HepG2 (cell line): ENCODE results near the gene H2AZ1. TPM values are rescaled to one million over a fixed set of nuclear protein-coding genes. Genes with fewer than 3 reads are reported as not detected.

Experiments
- EP300 ChIP-seq, 3 experiments: sonication (generic) in 1 of 3; formaldehyde crosslinking in 1 of 3; IDR thresholded peaks; 2 replicates each; pipeline versions ENCODE4 v1.5.1 to v1.6.1; 2011 to 2020; ENCODE audit warnings: low read depth in 2 of 3, low read length in 2 of 3, borderline replicate concordance in 1 of 3, improper control_type of control experiment in 1 of 3, mild to moderate bottlenecking in 1 of 3, missing genetic modification reagents in 1 of 3, moderate library complexity in 1 of 3
- FUBP1 ChIP-seq: sonication (generic); formaldehyde crosslinking; IDR thresholded peaks from 2 replicates; pipeline ENCODE4 v1.5.1; 2020; ENCODE audit warnings: missing genetic modification reagents, mild to moderate bottlenecking, borderline replicate concordance
- GATAD2A ChIP-seq: IDR thresholded peaks from 2 replicates; pipeline ENCODE4 v1.6.1; 2016
- MAFF ChIP-seq: IDR thresholded peaks from 2 replicates; pipeline ENCODE4 v1.6.1; 2011; ENCODE audit warnings: low read depth, low read length, improper control_type of control experiment
- PITX1 ChIP-seq: sonication (generic); formaldehyde crosslinking; IDR thresholded peaks from 2 replicates; pipeline ENCODE4 v1.5.1; 2020; ENCODE audit warnings: mild to moderate bottlenecking, missing genetic modification reagents
- TFE3 ChIP-seq: IDR thresholded peaks from 2 replicates; pipeline ENCODE4 v1.6.1; 2016
- ZMAT3 ChIP-seq: sonication (generic); formaldehyde crosslinking; conservative IDR thresholded peaks from 2 replicates; pipeline ENCODE4 v1.7.0; 2021; ENCODE audit warnings: missing genetic modification reagents
- ZNF17 ChIP-seq: sonication (generic); formaldehyde crosslinking; IDR thresholded peaks from 2 replicates; pipeline ENCODE4 v1.5.0; 2020; ENCODE audit warnings: mild to moderate bottlenecking, missing genetic modification reagents
- ZNF468 ChIP-seq: sonication (generic); formaldehyde crosslinking; IDR thresholded peaks from 2 replicates; pipeline ENCODE4 v1.8.0; 2022; ENCODE audit warnings: mild to moderate bottlenecking, moderate library complexity, missing genetic modification reagents
- ZNF547 ChIP-seq: sonication (generic); formaldehyde crosslinking; IDR thresholded peaks from 2 replicates; pipeline ENCODE4 v1.5.1; 2020; ENCODE audit warnings: mild to moderate bottlenecking, missing genetic modification reagents
- ZNF737 ChIP-seq: sonication (generic); formaldehyde crosslinking; IDR thresholded peaks from 2 replicates; pipeline ENCODE4 v1.5.0; 2020; ENCODE audit warnings: missing genetic modification reagents, mild to moderate bottlenecking, borderline replicate concordance
- ZSCAN21 ChIP-seq: sonication (generic); formaldehyde crosslinking; IDR thresholded peaks from 2 replicates; pipeline ENCODE4 v1.8.0; 2022; ENCODE audit warnings: mild to moderate bottlenecking, missing genetic modification reagents, moderate library complexity, borderline replicate concordance
- ZZZ3 ChIP-seq: sonication (generic); formaldehyde crosslinking; IDR thresholded peaks from 2 replicates; pipeline ENCODE4 v1.4.0; 2020; ENCODE audit warnings: missing genetic modification reagents, mild to moderate bottlenecking, borderline replicate concordance
- polyA plus RNA-seq, 8 experiments: library from polyadenylated mRNA; depleted of rRNA in 3 of 8; stranded (reverse) in 7 of 8; unstranded in 1 of 8; fragments of >200 nt; fragmentation: Illumina TruSeq in 4 of 8; extraction: Trizol in 4 of 8; gene quantifications; 2 replicates each; pipeline versions ENCODE4 v1.2.1 to v1.2.3, GENCODE V29; 2011 to 2016; ENCODE audit warnings: low read depth in 4 of 8, missing spikeins in 1 of 8, mixed read lengths in 1 of 8; ENCODE audit not compliant: insufficient read depth in 1 of 8
- total RNA-seq, 5 experiments: library from RNA; depleted of rRNA; stranded (reverse); fragments of >200 nt; fragmentation: Illumina TruSeq; extraction: Trizol; gene quantifications; 2 replicates each; pipeline ENCODE4 v1.2.3, GENCODE V29; 2016; ENCODE audit warnings: low read depth in 1 of 5
- TF ChIP-seq, protein P1 (sequence below): sonication (generic); formaldehyde crosslinking; IDR thresholded peaks from one replicate; pipeline ENCODE4 v1.5.1; 2020; ENCODE audit warnings: mild to moderate bottlenecking, missing genetic modification reagents; ENCODE audit errors: not compliant biosample characterization
- TF ChIP-seq, protein P2 (sequence below): IDR thresholded peaks from 2 replicates; pipeline ENCODE4 v1.6.1; 2016

Gene H2AZ1
- total and polyA plus RNA-seq, 2 of the 13 experiments (the other 11 are each of a cell fraction or from before 2014, with no cell fraction given): 301 to 574 TPM

DNA sequence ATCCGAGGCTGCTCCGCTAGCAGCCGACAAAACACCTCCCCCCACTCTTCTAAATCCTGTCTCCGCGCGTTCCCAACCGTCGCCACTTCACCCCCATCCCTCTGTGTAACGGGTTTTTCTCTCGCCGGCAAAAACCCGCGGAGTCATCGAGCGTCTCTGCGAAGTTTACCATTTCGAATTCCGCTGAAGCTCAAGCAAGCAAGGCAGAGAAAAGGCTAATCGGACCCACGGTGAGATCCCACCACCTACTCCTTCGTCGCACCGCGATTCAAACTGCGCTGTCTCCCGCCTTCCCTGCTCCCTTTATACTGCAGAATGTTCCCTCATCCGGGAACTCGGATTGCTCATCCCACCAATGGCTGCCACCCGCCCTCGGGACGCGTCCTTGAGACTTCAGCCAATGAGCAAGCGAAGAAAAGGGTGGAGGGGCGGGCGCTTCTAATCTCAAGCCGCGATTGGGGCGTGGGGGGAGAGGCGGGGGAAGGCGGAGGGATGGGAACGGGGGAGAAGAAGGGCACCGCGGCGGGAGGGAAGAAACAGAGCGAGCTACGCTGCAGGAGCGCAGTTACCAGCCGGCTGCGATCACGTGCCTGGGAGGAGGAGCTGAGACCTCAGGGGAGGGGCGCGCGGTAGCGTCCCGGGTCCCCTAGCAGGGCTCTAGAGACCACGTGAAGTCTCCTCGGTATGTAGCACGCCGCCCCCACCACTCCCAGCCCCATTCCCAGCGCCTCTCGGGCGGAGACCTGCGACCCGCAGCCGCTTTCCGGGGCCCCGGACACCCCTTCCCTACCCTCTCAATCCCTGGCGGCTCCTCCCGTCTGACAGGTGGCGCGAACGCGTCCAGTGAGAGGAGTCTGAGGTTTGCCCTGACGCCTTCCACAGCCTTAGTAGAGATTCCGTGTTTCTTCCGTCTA, at the start of gene H2AZ1 (continued):
- TF ChIP-seq, protein P1, sequence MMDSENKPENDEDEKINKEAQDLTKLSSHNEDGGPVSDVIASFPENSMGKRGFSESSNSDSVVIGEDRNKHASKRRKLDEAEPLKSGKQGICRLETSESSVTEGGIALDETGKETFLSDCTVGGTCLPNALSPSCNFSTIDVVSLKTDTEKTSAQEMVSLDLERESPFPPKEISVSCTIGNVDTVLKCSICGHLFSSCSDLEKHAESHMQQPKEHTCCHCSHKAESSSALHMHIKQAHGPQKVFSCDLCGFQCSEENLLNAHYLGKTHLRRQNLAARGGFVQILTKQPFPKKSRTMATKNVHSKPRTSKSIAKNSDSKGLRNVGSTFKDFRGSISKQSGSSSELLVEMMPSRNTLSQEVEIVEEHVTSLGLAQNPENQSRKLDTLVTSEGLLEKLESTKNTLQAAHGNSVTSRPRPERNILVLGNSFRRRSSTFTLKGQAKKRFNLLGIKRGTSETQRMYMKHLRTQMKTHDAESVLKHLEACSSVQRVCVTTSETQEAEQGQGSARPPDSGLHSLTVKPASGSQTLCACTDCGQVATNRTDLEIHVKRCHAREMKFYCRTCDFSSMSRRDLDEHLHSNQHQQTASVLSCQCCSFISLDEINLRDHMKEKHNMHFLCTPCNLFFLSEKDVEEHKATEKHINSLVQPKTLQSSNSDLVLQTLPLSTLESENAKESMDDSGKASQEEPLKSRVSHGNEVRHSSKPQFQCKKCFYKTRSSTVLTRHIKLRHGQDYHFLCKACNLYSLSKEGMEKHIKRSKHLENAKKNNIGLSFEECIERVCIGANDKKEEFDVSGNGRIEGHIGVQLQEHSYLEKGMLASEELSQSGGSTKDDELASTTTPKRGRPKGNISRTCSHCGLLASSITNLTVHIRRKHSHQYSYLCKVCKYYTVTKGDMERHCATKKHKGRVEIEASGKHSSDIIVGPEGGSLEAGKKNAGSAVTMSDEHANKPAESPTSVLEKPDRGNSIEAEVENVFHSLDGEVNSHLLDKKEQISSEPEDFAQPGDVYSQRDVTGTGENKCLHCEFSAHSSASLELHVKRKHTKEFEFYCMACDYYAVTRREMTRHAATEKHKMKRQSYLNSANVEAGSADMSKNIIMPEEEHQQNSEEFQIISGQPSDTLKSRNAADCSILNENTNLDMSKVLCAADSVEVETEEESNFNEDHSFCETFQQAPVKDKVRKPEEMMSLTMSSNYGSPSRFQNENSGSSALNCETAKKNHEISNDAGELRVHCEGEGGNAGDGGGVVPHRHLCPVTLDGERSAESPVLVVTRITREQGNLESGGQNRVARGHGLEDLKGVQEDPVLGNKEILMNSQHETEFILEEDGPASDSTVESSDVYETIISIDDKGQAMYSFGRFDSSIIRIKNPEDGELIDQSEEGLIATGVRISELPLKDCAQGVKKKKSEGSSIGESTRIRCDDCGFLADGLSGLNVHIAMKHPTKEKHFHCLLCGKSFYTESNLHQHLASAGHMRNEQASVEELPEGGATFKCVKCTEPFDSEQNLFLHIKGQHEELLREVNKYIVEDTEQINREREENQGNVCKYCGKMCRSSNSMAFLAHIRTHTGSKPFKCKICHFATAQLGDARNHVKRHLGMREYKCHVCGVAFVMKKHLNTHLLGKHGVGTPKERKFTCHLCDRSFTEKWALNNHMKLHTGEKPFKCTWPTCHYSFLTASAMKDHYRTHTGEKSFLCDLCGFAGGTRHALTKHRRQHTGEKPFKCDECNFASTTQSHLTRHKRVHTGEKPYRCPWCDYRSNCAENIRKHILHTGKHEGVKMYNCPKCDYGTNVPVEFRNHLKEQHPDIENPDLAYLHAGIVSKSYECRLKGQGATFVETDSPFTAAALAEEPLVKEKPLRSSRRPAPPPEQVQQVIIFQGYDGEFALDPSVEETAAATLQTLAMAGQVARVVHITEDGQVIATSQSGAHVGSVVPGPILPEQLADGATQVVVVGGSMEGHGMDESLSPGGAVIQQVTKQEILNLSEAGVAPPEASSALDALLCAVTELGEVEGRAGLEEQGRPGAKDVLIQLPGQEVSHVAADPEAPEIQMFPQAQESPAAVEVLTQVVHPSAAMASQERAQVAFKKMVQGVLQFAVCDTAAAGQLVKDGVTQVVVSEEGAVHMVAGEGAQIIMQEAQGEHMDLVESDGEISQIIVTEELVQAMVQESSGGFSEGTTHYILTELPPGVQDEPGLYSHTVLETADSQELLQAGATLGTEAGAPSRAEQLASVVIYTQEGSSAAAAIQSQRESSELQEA (CRISPR knock-in tag): no peak
- TF ChIP-seq PITX1 (CRISPR knock-in tag) (peak; percentile 51; the same call in 1 of the 2 replicates), ZNF547 (CRISPR knock-in tag) (no peak), FUBP1 (CRISPR knock-in tag) (no peak), ZSCAN21 (CRISPR knock-in tag) (peak; percentile 54; the same call in 1 of the 2 replicates), MAFF (no peak), ZMAT3 (no peak; the same call in 1 of the 2 replicates), ZNF468 (CRISPR knock-in tag) (no peak), GATAD2A (CRISPR knock-in tag) (peak; percentile 24; the same call in 1 of the 2 replicates), ZNF17 (CRISPR knock-in tag) (no peak), EP300 (IDR thresholded peaks at IDR 0.05; ENCODE audit: low read depth in 2 of 2, low read length in 2 of 2) (peak in 1 of 2 experiments; percentile 72; a peak in 2 of 4 replicates), EP300 (CRISPR knock-in tag; IDR thresholded peaks at IDR 0.05; ENCODE audit: borderline replicate concordance) (no peak), ZZZ3 (CRISPR knock-in tag) (no peak), TFE3 (peak; percentile 71; the same call in 1 of the 2 replicates), ZNF737 (CRISPR knock-in tag) (no peak)
- TF ChIP-seq, protein P2, sequence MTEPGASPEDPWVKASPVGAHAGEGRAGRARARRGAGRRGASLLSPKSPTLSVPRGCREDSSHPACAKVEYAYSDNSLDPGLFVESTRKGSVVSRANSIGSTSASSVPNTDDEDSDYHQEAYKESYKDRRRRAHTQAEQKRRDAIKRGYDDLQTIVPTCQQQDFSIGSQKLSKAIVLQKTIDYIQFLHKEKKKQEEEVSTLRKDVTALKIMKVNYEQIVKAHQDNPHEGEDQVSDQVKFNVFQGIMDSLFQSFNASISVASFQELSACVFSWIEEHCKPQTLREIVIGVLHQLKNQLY (CRISPR knock-in tag): peak; percentile 34
